HAP-1 (cell line): Measurements from ENCODE around the gene CFAP157.

Source experiments
- DNase-seq, 2 experiments: peaks; one replicate each; pipeline ENCODE4 v3.0.0-alpha.2; 2016 to 2020; ENCODE audit warnings: low spot score in 2 of 2
- H3K27me3 ChIP-seq: fragments of 250-450 bp; sonication (Bioruptor Pico); 2 replicates; pipeline ENCODE4 v1.5.1; 2020; ENCODE audit warnings: low read depth, mild to moderate bottlenecking, moderate library complexity
- H3K36me3 ChIP-seq: fragments of 250-450 bp; sonication (Bioruptor Pico); replicated peaks from 2 replicates; pipeline ENCODE4 v1.5.1; 2020; ENCODE audit warnings: mild to moderate bottlenecking
- H3K4me1 ChIP-seq: fragments of 250-450 bp; sonication (Bioruptor Pico); 2 replicates; pipeline ENCODE4 v1.5.1; 2020; ENCODE audit warnings: mild to moderate bottlenecking
- H3K4me3 ChIP-seq: fragments of 250-450 bp; sonication (Bioruptor Pico); 2 replicates; pipeline ENCODE4 v1.5.1; 2020; ENCODE audit warnings: mild to moderate bottlenecking, moderate library complexity
- H3K9me3 ChIP-seq: fragments of 250-450 bp; sonication (Bioruptor Pico); 2 replicates; pipeline ENCODE4 v1.5.1; 2020; ENCODE audit warnings: mild to moderate bottlenecking, moderate library complexity
- in situ Hi-C: fragments of 300-500 bp; cut with MboI; formaldehyde crosslinking; loops from 3 replicates; pipeline ENCODE4 v1.14.3; 2020; ENCODE audit warnings: low sequenced_read_pairs, inconsistent platforms, mixed read lengths

The CFAP157 gene

DNA sequence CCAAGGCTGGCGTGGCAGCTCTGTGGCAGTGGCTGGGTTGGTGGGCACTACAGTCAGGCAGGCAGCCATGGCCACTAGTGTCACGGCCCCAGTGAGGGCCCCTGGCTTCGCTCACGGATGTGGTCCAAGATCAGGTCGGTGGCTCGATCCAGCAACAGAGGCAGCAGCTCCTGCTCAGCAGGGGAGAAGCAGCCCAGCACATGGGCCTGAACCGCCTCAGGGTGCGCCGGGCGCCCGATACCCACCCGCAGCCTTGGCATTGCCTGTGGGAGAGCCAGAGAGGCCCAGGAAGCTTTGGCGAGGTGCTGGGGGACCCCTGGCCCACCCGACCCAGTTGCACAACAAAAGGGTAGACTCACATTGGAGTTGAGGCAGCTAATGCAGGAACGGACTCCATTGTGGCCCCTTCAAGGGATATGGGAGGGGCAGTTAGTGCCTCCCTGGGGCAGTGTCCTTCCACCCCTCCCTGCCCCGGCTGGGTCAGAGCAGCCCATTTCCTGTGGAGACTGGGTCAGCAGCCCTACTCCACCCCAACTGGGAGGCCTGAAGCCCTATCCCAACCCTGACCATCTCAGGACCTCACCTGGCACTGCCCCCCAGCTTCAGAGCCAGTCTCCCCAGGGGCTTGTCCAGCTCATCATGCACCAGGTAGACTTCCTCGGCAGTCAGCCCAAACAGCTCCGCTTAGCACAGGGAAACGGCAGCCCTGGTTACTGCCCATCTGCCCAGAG is 7.4 kb downstream of the CFAP157 start:
- no peaks in the 10 kb centered on the region for H3K27me3 ChIP-seq
- H3K4me1 ChIP-seq: peaks cover 4% of the 10 kb centered on the region
- no peak for DNase-seq
- no peaks in the 10 kb centered on the region for H3K36me3 ChIP-seq
- peak overlapping the region; percentile 51 for H3K4me3 ChIP-seq
- no peaks in the 10 kb centered on the region for H3K9me3 ChIP-seq
- in situ Hi-C loops: no loop called here

- no peaks in the 10 kb centered on the region for H3K36me3 ChIP-seq
- H3K27me3 ChIP-seq: no peaks in the 10 kb centered on the region
- H3K9me3 ChIP-seq: no peaks in the 10 kb centered on the region
- DNase-seq: peak in 1 of 2 experiments; percentile 37
- H3K4me3 ChIP-seq: peak overlapping the region; percentile 51
- H3K4me1 ChIP-seq: peaks cover 4% of the 10 kb centered on the region
- in situ Hi-C loops: no loop called here
Observed at GRCh38 chr9:127714951-127715469, 8.2 kb downstream of the CFAP157 start.

DNA sequence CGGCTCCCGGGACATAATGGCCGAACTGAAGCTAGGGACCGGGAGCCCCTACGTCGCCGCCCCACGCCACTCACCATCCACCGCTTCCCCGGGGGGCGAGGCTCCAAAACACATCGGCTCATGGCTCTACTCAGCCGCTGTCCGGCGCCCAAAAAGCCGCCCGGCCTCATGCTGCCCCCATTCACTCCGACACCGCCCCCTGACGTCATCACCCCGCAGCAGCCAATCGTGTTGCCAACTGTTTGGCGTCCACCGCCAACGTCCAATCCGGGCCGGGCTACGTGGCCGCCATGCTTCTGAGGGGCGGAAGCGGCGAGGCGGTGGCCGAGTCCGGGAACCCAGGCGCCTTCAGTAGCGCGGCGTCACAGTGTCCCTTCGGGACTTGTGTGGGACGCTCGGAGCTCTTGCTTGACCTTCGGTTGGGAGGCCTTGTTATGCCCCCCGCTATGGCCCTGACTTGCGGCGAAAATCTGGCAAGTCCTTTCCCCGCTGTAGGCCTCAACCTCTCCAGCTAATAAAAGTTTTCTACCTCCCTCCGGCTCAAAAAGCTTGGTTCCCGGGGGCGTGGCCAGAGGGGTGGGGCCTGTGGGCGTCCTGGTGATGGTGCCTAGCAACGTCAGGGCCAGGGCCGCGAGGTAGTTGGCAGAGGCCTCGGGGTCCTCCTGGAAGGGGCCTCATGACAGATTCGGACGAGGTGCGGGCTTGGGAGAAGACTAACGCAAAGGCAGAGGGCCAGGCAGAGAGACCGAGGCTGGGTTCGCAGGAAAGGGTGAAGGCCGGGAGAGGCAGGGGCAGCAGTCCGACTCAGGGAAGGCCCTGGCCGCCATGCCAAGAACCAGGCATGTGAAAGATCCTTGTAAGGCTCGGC is 8.9 kb downstream of the CFAP157 start, which contains the start of the genes PTRH1 and TTC16:
TSS of gene PTRH1 (minus strand) at position 194 of the 868 bp plus-strand sequence. CDS start at position 170, 24 bp downstream.
TSS of gene TTC16 (plus strand) at position 610 of the 868 bp plus-strand sequence. CDS start at position 677, 67 bp downstream.
- peaks cover 4% of the 10 kb centered on the region for H3K4me1 ChIP-seq
- no peaks in the 10 kb centered on the region for H3K36me3 ChIP-seq
- H3K9me3 ChIP-seq: no peaks in the 10 kb centered on the region
- H3K27me3 ChIP-seq: no peaks in the 10 kb centered on the region
- DNase-seq: peak; percentile 90 to 99
- peak within 1 kb of the TSS; percentile 51 for H3K4me3 ChIP-seq
- in situ Hi-C loops: no loop called here

GRCh38 chr9:127716412-127716811 is 9.6 kb downstream of the CFAP157 start:
- DNase-seq: no peak
- no peaks in the 10 kb centered on the region for H3K27me3 ChIP-seq
- H3K36me3 ChIP-seq: no peaks in the 10 kb centered on the region
- peak overlapping the region; percentile 51 for H3K4me3 ChIP-seq
- H3K4me1 ChIP-seq: peaks cover 4% of the 10 kb centered on the region
- H3K9me3 ChIP-seq: no peaks in the 10 kb centered on the region
- in situ Hi-C loops: no loop called here

DNA sequence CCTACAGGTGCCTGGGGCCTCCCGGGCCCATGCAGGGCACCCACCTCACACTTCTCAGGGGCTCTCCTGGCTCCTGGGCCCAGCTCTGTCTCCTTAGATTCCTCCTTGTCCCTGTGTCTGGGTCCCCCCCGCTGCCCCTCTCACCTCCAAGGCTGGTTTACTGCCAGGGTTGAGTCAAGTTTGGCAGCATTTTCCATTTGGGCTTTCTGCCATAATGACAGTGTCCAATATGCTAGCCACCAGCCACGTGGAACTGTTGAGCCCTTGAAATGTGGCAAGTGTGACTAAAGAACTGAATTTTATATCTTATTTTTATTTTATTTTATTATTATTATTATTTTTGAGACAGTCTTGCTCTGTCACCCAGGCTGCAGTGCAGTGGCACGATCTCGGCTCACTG is 11.0 kb downstream of the CFAP157 start:
- H3K36me3 ChIP-seq: no peaks in the 10 kb centered on the region
- DNase-seq: no peak
- in situ Hi-C loops: no loop called here
- H3K4me3 ChIP-seq: no peak overlapping the region
- H3K4me1 ChIP-seq: peaks cover 4% of the 10 kb centered on the region
- no peaks in the 10 kb centered on the region for H3K27me3 ChIP-seq
- H3K9me3 ChIP-seq: no peaks in the 10 kb centered on the region

DNA sequence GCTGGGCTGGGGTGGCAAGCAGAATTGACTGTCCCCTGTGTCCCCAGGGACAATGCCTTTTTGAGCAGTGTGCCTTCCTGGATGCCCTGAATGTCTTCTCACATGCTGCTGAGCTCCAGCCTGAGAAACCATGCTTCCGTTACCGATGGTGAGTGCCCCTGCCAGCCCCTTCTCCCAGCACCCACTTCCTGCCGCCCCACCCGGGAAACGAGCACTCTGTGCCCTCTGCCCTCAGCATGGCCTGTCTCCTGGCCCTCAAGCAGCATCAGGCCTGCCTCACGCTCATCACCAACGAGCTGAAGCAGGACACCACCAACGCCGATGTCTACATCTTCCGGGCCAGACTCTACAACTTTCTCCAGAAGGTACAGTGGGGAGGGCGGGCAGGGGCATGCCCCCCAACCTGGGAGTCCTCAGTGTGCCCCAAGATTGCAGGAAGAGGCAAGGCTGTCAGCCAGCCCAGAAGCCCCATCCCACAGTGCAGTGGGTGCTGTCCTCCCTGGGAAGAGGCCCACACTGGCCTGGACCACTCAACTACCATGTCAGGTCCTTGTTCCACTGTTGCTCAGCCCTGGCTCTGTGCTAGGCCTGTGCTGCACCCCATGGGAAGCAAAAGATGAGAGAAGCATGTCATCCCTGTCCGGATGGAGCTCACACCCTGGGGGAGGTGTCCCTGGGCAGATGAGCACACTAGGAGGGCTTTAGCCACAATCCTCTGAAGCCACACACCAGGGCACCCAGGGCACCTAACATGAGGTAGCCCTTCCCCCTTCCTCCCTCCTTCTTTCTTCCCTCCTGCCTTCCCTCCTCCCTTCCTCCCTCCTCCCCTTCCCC is 13.5 kb downstream of the CFAP157 start:
- Histone ChIP-seq H3K36me3 (no peaks in the 10 kb centered on the region), H3K4me3 (no peak overlapping the region), H3K27me3 (no peaks in the 10 kb centered on the region), H3K9me3 (no peaks in the 10 kb centered on the region), H3K4me1 (peaks cover 4% of the 10 kb centered on the region)
- in situ Hi-C loops: no loop called here
- no peak for DNase-seq

DNA sequence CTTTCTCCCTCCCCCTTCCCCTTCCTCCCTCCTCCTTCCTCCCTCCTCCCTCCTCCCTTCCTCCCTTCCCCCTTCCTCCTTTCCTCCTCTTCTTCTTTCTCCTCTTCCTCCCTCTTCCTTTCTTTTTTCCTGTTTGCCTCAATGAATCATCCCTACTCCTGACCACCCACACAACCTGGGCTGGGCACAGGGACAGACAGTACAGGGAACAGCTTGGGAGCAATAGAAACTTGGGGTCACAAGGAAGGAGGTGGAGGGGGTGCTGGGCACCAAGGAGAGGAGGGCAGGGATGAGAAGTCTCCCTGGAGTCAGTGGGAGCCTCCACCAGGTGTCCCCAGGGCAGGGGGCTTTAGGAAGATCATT is 14.1 kb downstream of the CFAP157 start:
- Histone ChIP-seq H3K4me3 (no peak overlapping the region), H3K9me3 (no peaks in the 10 kb centered on the region), H3K4me1 (peaks cover 4% of the 10 kb centered on the region), H3K36me3 (no peaks in the 10 kb centered on the region), H3K27me3 (no peaks in the 10 kb centered on the region)
- no peak for DNase-seq
- in situ Hi-C loops: no loop called here

GRCh38 chr9:127721391-127721821 is 14.6 kb downstream of the CFAP157 start:
- Histone ChIP-seq H3K9me3 (no peaks in the 10 kb centered on the region), H3K4me1 (peaks cover 4% of the 10 kb centered on the region), H3K4me3 (no peak overlapping the region), H3K36me3 (no peaks in the 10 kb centered on the region), H3K27me3 (no peaks in the 10 kb centered on the region)
- in situ Hi-C loops: no loop called here
- DNase-seq: no peak

DNA sequence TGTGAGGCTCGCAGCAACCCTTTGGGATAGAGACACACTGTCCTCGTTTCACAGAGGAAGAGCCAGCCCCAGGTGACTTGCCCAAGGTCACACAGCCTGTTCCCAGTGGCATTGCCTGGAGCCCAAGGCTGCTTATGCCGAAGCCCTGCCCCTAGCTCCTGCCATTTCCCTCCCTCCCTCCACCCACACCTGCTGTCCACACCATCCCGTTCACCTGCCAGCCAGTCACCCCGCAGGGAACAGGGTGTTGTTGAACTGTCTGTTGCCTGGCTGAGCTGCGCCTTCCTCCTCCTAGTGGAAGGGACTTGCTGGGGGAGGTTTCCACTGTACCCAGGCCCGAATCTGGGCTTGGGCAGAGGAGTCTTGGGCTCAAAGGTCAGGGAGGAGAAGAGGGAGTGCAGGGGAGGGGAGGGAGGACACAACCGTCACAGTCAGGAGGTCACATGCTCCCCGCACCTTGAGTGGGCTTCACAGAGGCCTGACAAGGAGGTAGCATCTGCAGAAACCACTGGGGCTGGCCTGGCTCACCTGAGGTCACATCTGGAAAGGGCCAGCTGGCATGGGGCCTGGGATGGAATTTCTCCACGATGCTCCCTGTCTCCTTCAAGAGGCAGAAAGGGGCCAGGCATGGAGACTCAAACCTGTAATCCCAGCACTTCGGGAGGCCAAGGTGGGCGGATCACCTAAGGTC is 15.4 kb downstream of the CFAP157 start:
- no peak for DNase-seq
- H3K36me3 ChIP-seq: no peaks in the 10 kb centered on the region
- peaks cover 4% of the 10 kb centered on the region for H3K4me1 ChIP-seq
- in situ Hi-C loops: no loop called here
- no peak overlapping the region for H3K4me3 ChIP-seq
- H3K9me3 ChIP-seq: no peaks in the 10 kb centered on the region
- H3K27me3 ChIP-seq: no peaks in the 10 kb centered on the region

DNA sequence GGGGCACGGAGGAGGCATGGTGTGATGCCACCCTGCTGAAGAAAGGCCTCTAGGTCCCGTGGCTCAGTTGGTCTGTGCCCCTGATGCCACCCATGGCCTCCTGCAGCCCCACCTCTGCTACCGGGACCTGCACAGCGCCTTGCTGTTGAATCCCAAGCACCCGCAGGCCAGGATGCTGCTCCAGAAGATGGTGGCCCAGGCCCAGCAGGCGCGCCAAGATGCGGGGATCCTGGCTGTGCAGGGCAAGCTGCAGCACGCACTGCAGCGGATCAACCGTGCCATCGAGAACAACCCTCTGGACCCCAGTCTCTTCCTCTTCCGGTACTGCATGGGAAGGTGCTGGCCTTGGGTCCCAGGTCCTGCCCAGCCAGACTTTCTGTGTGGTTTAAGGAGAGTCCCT is 16.2 kb downstream of the CFAP157 start:
- Histone ChIP-seq H3K4me3 (no peak overlapping the region), H3K27me3 (no peaks in the 10 kb centered on the region), H3K4me1 (peaks cover 4% of the 10 kb centered on the region), H3K9me3 (no peaks in the 10 kb centered on the region), H3K36me3 (no peaks in the 10 kb centered on the region)
- DNase-seq: no peak
- in situ Hi-C loops: no loop called here

DNA sequence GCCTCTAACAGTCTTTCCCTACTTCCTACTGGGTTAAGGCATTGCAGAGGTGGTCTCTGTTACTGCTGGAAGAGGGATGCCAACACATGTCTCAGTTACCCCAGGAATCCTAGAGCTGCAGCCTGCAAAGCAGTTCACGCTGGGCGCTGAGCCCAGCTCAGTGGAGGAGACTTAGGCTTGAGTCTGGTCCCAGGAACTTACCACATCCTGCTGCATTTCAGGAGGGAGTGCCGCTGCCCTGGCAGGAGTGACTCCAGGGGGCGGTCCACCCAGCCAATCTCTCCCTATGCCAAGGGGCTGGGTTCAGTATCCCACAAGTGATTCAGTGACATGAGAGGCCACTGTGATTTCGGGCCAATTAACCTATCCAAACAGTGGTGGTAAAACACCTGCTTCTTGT is 16.7 kb downstream of the CFAP157 start:
- in situ Hi-C loops: no loop called here
- Histone ChIP-seq H3K9me3 (no peaks in the 10 kb centered on the region), H3K4me1 (peaks cover under 1% of the 10 kb centered on the region; the same call in 1 of the 2 replicates), H3K27me3 (no peaks in the 10 kb centered on the region), H3K36me3 (no peaks in the 10 kb centered on the region), H3K4me3 (no peak overlapping the region)
- DNase-seq: no peak

GRCh38 chr9:127724012-127724411 is 17.2 kb downstream of the CFAP157 start:
- in situ Hi-C loops: no loop called here
- DNase-seq: no peak
- H3K9me3 ChIP-seq: no peaks in the 10 kb centered on the region
- no peak overlapping the region for H3K4me3 ChIP-seq
- H3K36me3 ChIP-seq: no peaks in the 10 kb centered on the region
- H3K27me3 ChIP-seq: no peaks in the 10 kb centered on the region
- no peaks in the 10 kb centered on the region for H3K4me1 ChIP-seq

DNA sequence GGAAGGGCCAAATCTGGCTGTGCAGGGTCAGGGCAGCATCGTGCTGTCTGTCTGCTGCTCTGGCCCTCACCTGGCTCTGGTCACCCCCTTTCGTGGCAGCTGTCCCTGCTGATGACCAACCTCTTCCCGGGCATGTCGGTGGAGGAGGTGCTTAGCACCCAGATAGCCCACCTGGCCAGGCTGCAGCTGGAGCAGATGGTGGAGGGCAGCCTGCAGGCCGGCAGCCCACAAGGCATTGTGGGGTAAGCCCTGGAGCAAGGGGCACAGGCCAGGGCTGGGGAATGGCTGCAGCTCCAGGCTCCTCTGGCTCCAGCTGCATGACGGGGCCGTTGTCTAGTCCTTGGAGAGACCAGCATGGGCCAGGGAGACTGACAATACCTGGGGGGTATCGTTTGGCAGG is 20.1 kb downstream of the CFAP157 start:
- H3K36me3 ChIP-seq: no peaks in the 10 kb centered on the region
- DNase-seq: no peak
- H3K4me3 ChIP-seq: no peak overlapping the region
- no peaks in the 10 kb centered on the region for H3K9me3 ChIP-seq
- H3K27me3 ChIP-seq: no peaks in the 10 kb centered on the region
- in situ Hi-C loops: no loop called here
- no peaks in the 10 kb centered on the region for H3K4me1 ChIP-seq
